ENCODE measurements around the gene LEUTX. TPM values are rescaled to one million over a fixed set of nuclear protein-coding genes. Genes with fewer than 3 reads are reported as not detected.

The LEUTX gene
- total RNA-seq, 1 donor from 2014 or later, result 1.6 TPM

GRCh38 chr19:39745643-39746042, 33.0 kb upstream of the LEUTX start:
- DNase-seq, result no peak
- no peaks in the 10 kb centered on the region for H3K36me3 Mint-ChIP-seq (ENCODE audit: unreplicated experiment)
- no peaks in the 10 kb centered on the region for H3K27me3 Mint-ChIP-seq (ENCODE audit: unreplicated experiment)
- H3K9me3 Mint-ChIP-seq (ENCODE audit: unreplicated experiment), result no peaks in the 10 kb centered on the region
- no peak overlapping the region for H3K4me3 Mint-ChIP-seq (ENCODE audit: unreplicated experiment)
- H3K4me1 Mint-ChIP-seq (ENCODE audit: low read depth, unreplicated experiment), result no peaks in the 10 kb centered on the region
- H3K27ac Mint-ChIP-seq (ENCODE audit: unreplicated experiment), result no peak overlapping the region
- no peak for TF ChIP-seq CTCF (IDR thresholded peaks at IDR 0.05; ENCODE audit: partially characterized antibody, unreplicated experiment)

GRCh38 chr19:39746836-39747529, 31.7 kb upstream of the LEUTX start:
- H3K27me3 Mint-ChIP-seq (ENCODE audit: unreplicated experiment), result peaks cover 2% of the 10 kb centered on the region

DNA sequence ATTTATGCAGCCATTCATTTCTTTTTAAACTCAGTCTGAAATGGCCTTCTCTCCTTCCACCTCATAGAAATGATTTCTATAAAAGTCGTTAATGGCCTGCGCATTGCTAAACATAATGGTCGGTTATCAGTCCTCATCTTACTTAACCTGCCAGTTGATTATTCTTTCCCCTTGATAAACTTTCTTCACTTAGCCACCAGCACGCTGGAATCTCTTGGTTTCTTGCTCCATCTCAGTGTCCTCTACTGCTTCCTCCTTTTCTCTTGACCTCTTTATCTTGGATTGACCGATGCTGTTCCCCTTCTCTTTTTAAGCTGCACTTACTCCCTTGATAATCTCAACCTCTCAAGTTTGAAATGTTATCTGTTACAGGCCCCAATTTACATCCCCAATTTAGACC, 28.7 kb upstream of the LEUTX start:
- Mint-ChIP-seq H3K36me3 (ENCODE audit: unreplicated experiment) (no peaks in the 10 kb centered on the region), H3K4me3 (ENCODE audit: unreplicated experiment) (no peak overlapping the region), H3K27me3 (ENCODE audit: unreplicated experiment) (peaks cover 2% of the 10 kb centered on the region), H3K4me1 (ENCODE audit: low read depth, unreplicated experiment) (no peaks in the 10 kb centered on the region), H3K9me3 (ENCODE audit: unreplicated experiment) (no peaks in the 10 kb centered on the region), H3K27ac (ENCODE audit: unreplicated experiment) (no peak overlapping the region)
- no peak for DNase-seq
- TF ChIP-seq CTCF (IDR thresholded peaks at IDR 0.05; ENCODE audit: partially characterized antibody, unreplicated experiment), result no peak

More at GRCh38 chr19:39746836-39747529, 31.7 kb upstream of the LEUTX start:
- Mint-ChIP-seq H3K4me1 (ENCODE audit: low read depth, unreplicated experiment) (no peaks in the 10 kb centered on the region), H3K4me3 (ENCODE audit: unreplicated experiment) (no peak overlapping the region), H3K27ac (ENCODE audit: unreplicated experiment) (no peak overlapping the region), H3K36me3 (ENCODE audit: unreplicated experiment) (no peaks in the 10 kb centered on the region), H3K9me3 (ENCODE audit: unreplicated experiment) (no peaks in the 10 kb centered on the region)
- DNase-seq, result no peak
- no peak for TF ChIP-seq CTCF (IDR thresholded peaks at IDR 0.05; ENCODE audit: partially characterized antibody, unreplicated experiment)

DNA sequence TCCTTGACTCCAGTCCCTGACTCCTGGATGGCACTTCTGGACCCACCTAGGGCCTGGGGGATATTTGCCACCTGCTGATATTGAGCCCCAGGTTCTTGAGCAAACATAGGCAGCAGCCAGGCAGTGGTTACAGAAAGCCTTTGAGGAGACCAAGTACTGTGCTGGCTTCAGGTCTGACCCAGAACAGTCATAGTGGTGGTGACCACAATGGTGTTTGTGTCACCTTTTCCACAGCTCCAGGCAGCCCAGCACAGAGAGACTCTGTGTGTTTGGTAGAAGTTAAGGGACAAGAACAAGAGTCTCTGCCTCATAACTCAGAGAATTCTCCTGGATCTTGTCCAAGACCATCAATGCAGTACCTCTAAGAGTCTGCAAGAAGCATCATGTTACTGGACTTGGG, 26.3 kb upstream of the LEUTX start:
- Mint-ChIP-seq H3K9me3 (ENCODE audit: unreplicated experiment) (no peaks in the 10 kb centered on the region), H3K36me3 (ENCODE audit: unreplicated experiment) (no peaks in the 10 kb centered on the region), H3K27me3 (ENCODE audit: unreplicated experiment) (peaks cover 2% of the 10 kb centered on the region), H3K4me1 (ENCODE audit: low read depth, unreplicated experiment) (no peaks in the 10 kb centered on the region), H3K27ac (ENCODE audit: unreplicated experiment) (no peak overlapping the region), H3K4me3 (ENCODE audit: unreplicated experiment) (no peak overlapping the region)
- TF ChIP-seq CTCF (IDR thresholded peaks at IDR 0.05; ENCODE audit: partially characterized antibody, unreplicated experiment), result no peak
- no peak for DNase-seq

DNA sequence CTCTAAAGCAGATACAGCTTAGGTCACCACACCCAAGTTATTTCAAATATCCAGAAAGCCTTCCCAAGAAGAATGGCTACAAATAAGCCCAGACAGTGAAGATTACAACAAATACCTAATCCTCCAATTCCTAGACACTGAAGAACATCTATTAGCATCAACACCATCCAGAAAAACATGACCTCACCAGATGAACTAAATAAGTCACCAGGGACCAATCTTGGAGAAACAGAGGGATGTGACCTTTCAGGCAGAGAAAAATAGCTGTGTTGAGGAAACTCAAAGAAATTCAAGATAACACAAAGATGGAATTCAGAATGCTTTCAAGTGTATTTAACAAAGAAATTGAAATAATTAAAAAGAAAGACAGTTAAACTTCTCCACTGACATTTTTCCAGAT, 25.9 kb upstream of the LEUTX start:
- DNase-seq, result no peak
- H3K27me3 Mint-ChIP-seq (ENCODE audit: unreplicated experiment), result peaks cover 2% of the 10 kb centered on the region

More for the DNA sequence above, 25.9 kb upstream of the LEUTX start:
- no peaks in the 10 kb centered on the region for H3K9me3 Mint-ChIP-seq (ENCODE audit: unreplicated experiment)
- no peaks in the 10 kb centered on the region for H3K36me3 Mint-ChIP-seq (ENCODE audit: unreplicated experiment)
- H3K4me3 Mint-ChIP-seq (ENCODE audit: unreplicated experiment), result no peak overlapping the region
- TF ChIP-seq CTCF (IDR thresholded peaks at IDR 0.05; ENCODE audit: partially characterized antibody, unreplicated experiment), result no peak
- H3K27ac Mint-ChIP-seq (ENCODE audit: unreplicated experiment), result no peak overlapping the region
- H3K4me1 Mint-ChIP-seq (ENCODE audit: low read depth, unreplicated experiment), result no peaks in the 10 kb centered on the region
